Ramos (cell line): ENCODE results near the gene FGF9.

Source experiments
- in situ Hi-C: fragments of 300-500 bp; cut with MboI; formaldehyde crosslinking; loops from one replicate; pipeline ENCODE4 v1.14.3; 2022; ENCODE audit warnings: low sequenced_read_pairs; ENCODE audit not compliant: unreplicated experiment

Gene FGF9

GRCh38 chr13:21701460-21701859, 30.6 kb downstream of the FGF9 start:
- in situ Hi-C loops: no loop called here

- in situ Hi-C loops: no loop called here
These were observed 33.0 kb downstream of the FGF9 start for GRCh38 chr13:21703846-21704245.

- in situ Hi-C loops: no loop called here
These were observed 36.7 kb downstream of the FGF9 start for GRCh38 chr13:21707586-21707985.

GRCh38 chr13:21709697-21710096, 38.8 kb downstream of the FGF9 start:
- in situ Hi-C loops: no loop called here

- in situ Hi-C loops: no loop called here
These were observed 39.3 kb downstream of the FGF9 start for GRCh38 chr13:21710163-21710562.

GRCh38 chr13:21717817-21718216, 46.9 kb downstream of the FGF9 start:
- in situ Hi-C loops: no loop called here

GRCh38 chr13:21719463-21719862, 48.6 kb downstream of the FGF9 start:
- in situ Hi-C loops: no loop called here

- in situ Hi-C loops: no loop called here
These were observed 53.1 kb downstream of the FGF9 start for GRCh38 chr13:21723807-21724505.

- in situ Hi-C loops: no loop called here
These were observed 59.5 kb downstream of the FGF9 start for GRCh38 chr13:21730186-21730880.

GRCh38 chr13:21733475-21734263, 62.8 kb downstream of the FGF9 start:
- in situ Hi-C loops: no loop called here

- in situ Hi-C loops: no loop called here
These were observed 64.1 kb downstream of the FGF9 start for GRCh38 chr13:21734961-21735360.

GRCh38 chr13:21735701-21736401, 65.0 kb downstream of the FGF9 start:
- in situ Hi-C loops: no loop called here

GRCh38 chr13:21736926-21737325, 66.1 kb downstream of the FGF9 start:
- in situ Hi-C loops: no loop called here

GRCh38 chr13:21738630-21739029, 67.8 kb downstream of the FGF9 start:
- in situ Hi-C loops: no loop called here

- in situ Hi-C loops: no loop called here
These were observed 68.9 kb downstream of the FGF9 start for GRCh38 chr13:21739771-21740170.

- in situ Hi-C loops: no loop called here
These were observed 70.6 kb downstream of the FGF9 start for GRCh38 chr13:21741396-21741979.

- in situ Hi-C loops: no loop called here
These were observed 71.2 kb downstream of the FGF9 start for GRCh38 chr13:21742096-21742495.

GRCh38 chr13:21744149-21744548, 73.3 kb downstream of the FGF9 start:
- in situ Hi-C loops: no loop called here

- in situ Hi-C loops: no loop called here
These were observed 74.4 kb downstream of the FGF9 start for GRCh38 chr13:21745307-21745706.

GRCh38 chr13:21747456-21747855, 76.6 kb downstream of the FGF9 start:
- in situ Hi-C loops: no loop called here
